ENCODE measurements around the gene DDX4.
A peak's percentile ranks its signal among the peaks of the same experiment; 100 is the strongest.

- TF ChIP-seq, protein P1, sequence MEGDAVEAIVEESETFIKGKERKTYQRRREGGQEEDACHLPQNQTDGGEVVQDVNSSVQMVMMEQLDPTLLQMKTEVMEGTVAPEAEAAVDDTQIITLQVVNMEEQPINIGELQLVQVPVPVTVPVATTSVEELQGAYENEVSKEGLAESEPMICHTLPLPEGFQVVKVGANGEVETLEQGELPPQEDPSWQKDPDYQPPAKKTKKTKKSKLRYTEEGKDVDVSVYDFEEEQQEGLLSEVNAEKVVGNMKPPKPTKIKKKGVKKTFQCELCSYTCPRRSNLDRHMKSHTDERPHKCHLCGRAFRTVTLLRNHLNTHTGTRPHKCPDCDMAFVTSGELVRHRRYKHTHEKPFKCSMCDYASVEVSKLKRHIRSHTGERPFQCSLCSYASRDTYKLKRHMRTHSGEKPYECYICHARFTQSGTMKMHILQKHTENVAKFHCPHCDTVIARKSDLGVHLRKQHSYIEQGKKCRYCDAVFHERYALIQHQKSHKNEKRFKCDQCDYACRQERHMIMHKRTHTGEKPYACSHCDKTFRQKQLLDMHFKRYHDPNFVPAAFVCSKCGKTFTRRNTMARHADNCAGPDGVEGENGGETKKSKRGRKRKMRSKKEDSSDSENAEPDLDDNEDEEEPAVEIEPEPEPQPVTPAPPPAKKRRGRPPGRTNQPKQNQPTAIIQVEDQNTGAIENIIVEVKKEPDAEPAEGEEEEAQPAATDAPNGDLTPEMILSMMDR (IDR thresholded peaks at IDR 0.05 in 2 of 3, conservative IDR thresholded peaks at IDR 0.05 in 1 of 3; ENCODE audit: borderline replicate concordance in 1 of 3, insufficient read depth in 1 of 3, low read depth in 2 of 3, low read length in 2 of 3) = no peak
- TF ChIP-seq SIN3A (IDR thresholded peaks at IDR 0.05; ENCODE audit: low read depth) = no peak
- no peak for TF ChIP-seq EGR1 (IDR thresholded peaks at IDR 0.05; ENCODE audit: low read depth)
- no peak for TF ChIP-seq CBX3 (IDR thresholded peaks at IDR 0.05; ENCODE audit: low read depth)
- no peak for TF ChIP-seq POLR2A (IDR thresholded peaks at IDR 0.05; ENCODE audit: borderline replicate concordance, extremely low read depth, insufficient read depth, insufficient read length)
- no peak for TF ChIP-seq FOSL1 (IDR thresholded peaks at IDR 0.05; ENCODE audit: low read depth)
- no peak for TF ChIP-seq EZH2 (IDR thresholded peaks at IDR 0.05)
- no peak for TF ChIP-seq CEBPB (IDR thresholded peaks at IDR 0.05; ENCODE audit: low read depth)
- TF ChIP-seq ZFX (IDR thresholded peaks at IDR 0.05) = no peak
- no peak for TF ChIP-seq YY1 (IDR thresholded peaks at IDR 0.05; ENCODE audit: extremely low read depth, insufficient replicate concordance, low read depth, low read length)
- TF ChIP-seq POLR2AphosphoS5 (IDR thresholded peaks at IDR 0.05; ENCODE audit: low read depth, low read length) = no peak
- TF ChIP-seq, protein P2, sequence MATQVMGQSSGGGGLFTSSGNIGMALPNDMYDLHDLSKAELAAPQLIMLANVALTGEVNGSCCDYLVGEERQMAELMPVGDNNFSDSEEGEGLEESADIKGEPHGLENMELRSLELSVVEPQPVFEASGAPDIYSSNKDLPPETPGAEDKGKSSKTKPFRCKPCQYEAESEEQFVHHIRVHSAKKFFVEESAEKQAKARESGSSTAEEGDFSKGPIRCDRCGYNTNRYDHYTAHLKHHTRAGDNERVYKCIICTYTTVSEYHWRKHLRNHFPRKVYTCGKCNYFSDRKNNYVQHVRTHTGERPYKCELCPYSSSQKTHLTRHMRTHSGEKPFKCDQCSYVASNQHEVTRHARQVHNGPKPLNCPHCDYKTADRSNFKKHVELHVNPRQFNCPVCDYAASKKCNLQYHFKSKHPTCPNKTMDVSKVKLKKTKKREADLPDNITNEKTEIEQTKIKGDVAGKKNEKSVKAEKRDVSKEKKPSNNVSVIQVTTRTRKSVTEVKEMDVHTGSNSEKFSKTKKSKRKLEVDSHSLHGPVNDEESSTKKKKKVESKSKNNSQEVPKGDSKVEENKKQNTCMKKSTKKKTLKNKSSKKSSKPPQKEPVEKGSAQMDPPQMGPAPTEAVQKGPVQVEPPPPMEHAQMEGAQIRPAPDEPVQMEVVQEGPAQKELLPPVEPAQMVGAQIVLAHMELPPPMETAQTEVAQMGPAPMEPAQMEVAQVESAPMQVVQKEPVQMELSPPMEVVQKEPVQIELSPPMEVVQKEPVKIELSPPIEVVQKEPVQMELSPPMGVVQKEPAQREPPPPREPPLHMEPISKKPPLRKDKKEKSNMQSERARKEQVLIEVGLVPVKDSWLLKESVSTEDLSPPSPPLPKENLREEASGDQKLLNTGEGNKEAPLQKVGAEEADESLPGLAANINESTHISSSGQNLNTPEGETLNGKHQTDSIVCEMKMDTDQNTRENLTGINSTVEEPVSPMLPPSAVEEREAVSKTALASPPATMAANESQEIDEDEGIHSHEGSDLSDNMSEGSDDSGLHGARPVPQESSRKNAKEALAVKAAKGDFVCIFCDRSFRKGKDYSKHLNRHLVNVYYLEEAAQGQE (IDR thresholded peaks at IDR 0.05; ENCODE audit: low read depth) = peak; percentile 58
- no peak for TF ChIP-seq TCF7L2 (IDR thresholded peaks at IDR 0.05; ENCODE audit: borderline replicate concordance, extremely low read depth, insufficient read depth, insufficient read length)
- TF ChIP-seq ZNF274 (IDR thresholded peaks at IDR 0.05; ENCODE audit: low read depth, low read length) = no peak
Observed at GRCh38 chr5:55865831-55866230, 128.0 kb downstream of the DDX4 start.

Data from HCT116 (cell line).